Panc1 (cell line): Measurements from ENCODE around the gene UMOD. TPM values are rescaled to one million over a fixed set of nuclear protein-coding genes. Genes with fewer than 3 reads are reported as not detected.

Experiments
- ATAC-seq: fragments of 200-7000 bp; cut with Tn5 transposase; 2 replicates; pipeline ENCODE4 v1.9.1; 2020; ENCODE audit warnings: mild to moderate bottlenecking, moderate library complexity
- BruUV-seq: library from RNA; stranded (reverse); fragments of 400-500 nt; replicated peaks from 2 replicates; lab custom pipeline; 2021; lab: Mats Ljungman, UMichigan
- CTCF ChIA-PET: fragments of 300-600 bp; sonication (Branson Sonifier 250); formaldehyde crosslinking; loops from one replicate; lab custom pipeline; 2022; ENCODE audit warnings: antibody characterized with exemption; lab: Charles Lee
- POLR2A ChIA-PET: fragments of 300-600 bp; sonication (Branson Sonifier 250); formaldehyde crosslinking; loops from one replicate; lab custom pipeline; 2022; ENCODE audit warnings: antibody characterized with exemption; lab: Charles Lee
- DNase-seq: peaks from one replicate; pipeline ENCODE4 v3.0.0-alpha.2; 2010; ENCODE audit warnings: low read depth, low spot score
- H3K27ac ChIP-seq: 2 replicates; pipeline ENCODE4 v1.5.1; 2011; ENCODE audit warnings: mild to moderate bottlenecking, low read length, inconsistent platforms
- H3K27me3 ChIP-seq: fragments of 200-500 bp; sonication (Bioruptor generic); 2 replicates; pipeline ENCODE4 v1.6.0; 2014; ENCODE audit warnings: low read length, inconsistent platforms; ENCODE audit not compliant: control insufficient read depth, insufficient read depth
- H3K36me3 ChIP-seq: fragments of 200-500 bp; sonication (Bioruptor generic); 2 replicates; pipeline ENCODE4 v1.5.1; 2014; ENCODE audit warnings: inconsistent platforms, mild to moderate bottlenecking, low read length, moderate library complexity; ENCODE audit not compliant: control insufficient read depth, insufficient read depth
- H3K4me1 ChIP-seq: 2 replicates; pipeline ENCODE4 v1.5.1; 2011; ENCODE audit warnings: inconsistent platforms, mild to moderate bottlenecking, low read length, moderate library complexity; ENCODE audit not compliant: control insufficient read depth, insufficient read depth
- H3K4me3 ChIP-seq, 2 experiments: 2 replicates each; pipeline ENCODE4 v1.5.1; 2011 to 2012; ENCODE audit warnings: low read depth in 2 of 2, low read length in 2 of 2, mild to moderate bottlenecking in 2 of 2, inconsistent platforms in 1 of 2, moderate library complexity in 1 of 2
- H3K9me3 ChIP-seq: fragments of 200-500 bp; sonication (Bioruptor generic); 2 replicates; pipeline ENCODE4 v1.5.1; 2014; ENCODE audit warnings: low read depth, mild to moderate bottlenecking, inconsistent platforms, low read length, moderate library complexity; ENCODE audit not compliant: control insufficient read depth, insufficient read depth
- POLR2AphosphoS5 ChIP-seq: IDR thresholded peaks from 2 replicates; pipeline ENCODE4 v1.6.1; 2012; ENCODE audit warnings: mild to moderate bottlenecking, low read depth, low read length, moderate library complexity
- SIN3A ChIP-seq: IDR thresholded peaks from 2 replicates; pipeline ENCODE4 v1.6.1; 2012; ENCODE audit warnings: low read depth, mild to moderate bottlenecking, low read length, moderate library complexity, borderline replicate concordance; ENCODE audit not compliant: insufficient read depth
- TCF7L2 ChIP-seq: IDR thresholded peaks from 2 replicates; pipeline ENCODE4 v1.6.1; 2011; ENCODE audit warnings: mild to moderate bottlenecking, low read depth, low read length, inconsistent platforms
- in situ Hi-C: cut with HindIII; loops from 2 replicates; pipeline ENCODE4 v1.10.0; 2016; ENCODE audit warnings: low sequenced_read_pairs, low pct_unique_long_range_greater_than_20kb
- intact Hi-C: fragments of 100-400 bp; cut with micrococcal nuclease; formaldehyde crosslinking; loops from one replicate; pipeline ENCODE4 v1.10.0; 2022; ENCODE audit not compliant: unreplicated experiment
- total RNA-seq: library from RNA; stranded (reverse); gene quantifications from one replicate; pipeline ENCODE4 v1.2.1, GENCODE V29; 2021; ENCODE audit not compliant: unreplicated experiment
- TF ChIP-seq, protein P1 (sequence below), 2 experiments: IDR thresholded peaks; 2 replicates each; pipeline ENCODE4 v1.6.1; 2011 to 2012; ENCODE audit warnings: low read depth in 2 of 2, control low read depth in 1 of 2, low read length in 1 of 2, mild to moderate bottlenecking in 1 of 2, moderate library complexity in 1 of 2; ENCODE audit not compliant: insufficient read depth in 1 of 2
- TF ChIP-seq, protein P2 (sequence below): fragments of 450-650 bp; IDR thresholded peaks from 2 replicates; pipeline ENCODE4 v1.5.1; 2017; ENCODE audit warnings: mild to moderate bottlenecking

Gene UMOD
- total RNA-seq, 1 experiment from 2014 or later = not detected

DNA sequence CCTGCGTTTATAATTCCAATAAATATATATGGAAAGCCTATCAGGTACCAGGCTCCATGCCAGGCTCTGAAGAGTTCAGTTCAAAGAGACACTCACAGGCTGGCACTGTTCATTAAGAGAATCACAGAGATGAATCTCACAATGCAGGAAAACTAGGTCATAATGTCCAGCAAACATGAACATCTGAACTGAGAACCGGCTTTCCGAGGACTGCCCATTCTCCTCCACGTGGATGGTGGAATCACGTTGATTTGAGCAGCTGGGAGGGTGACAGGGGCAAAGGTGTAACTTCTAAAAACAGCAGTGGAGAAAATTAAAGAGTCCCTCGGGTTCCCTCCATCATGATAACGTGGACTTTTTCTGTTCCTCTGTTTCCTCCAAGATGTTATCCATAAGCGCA, 35.4 kb downstream of the UMOD start:
- no peak for DNase-seq
- TF ChIP-seq, protein P1, sequence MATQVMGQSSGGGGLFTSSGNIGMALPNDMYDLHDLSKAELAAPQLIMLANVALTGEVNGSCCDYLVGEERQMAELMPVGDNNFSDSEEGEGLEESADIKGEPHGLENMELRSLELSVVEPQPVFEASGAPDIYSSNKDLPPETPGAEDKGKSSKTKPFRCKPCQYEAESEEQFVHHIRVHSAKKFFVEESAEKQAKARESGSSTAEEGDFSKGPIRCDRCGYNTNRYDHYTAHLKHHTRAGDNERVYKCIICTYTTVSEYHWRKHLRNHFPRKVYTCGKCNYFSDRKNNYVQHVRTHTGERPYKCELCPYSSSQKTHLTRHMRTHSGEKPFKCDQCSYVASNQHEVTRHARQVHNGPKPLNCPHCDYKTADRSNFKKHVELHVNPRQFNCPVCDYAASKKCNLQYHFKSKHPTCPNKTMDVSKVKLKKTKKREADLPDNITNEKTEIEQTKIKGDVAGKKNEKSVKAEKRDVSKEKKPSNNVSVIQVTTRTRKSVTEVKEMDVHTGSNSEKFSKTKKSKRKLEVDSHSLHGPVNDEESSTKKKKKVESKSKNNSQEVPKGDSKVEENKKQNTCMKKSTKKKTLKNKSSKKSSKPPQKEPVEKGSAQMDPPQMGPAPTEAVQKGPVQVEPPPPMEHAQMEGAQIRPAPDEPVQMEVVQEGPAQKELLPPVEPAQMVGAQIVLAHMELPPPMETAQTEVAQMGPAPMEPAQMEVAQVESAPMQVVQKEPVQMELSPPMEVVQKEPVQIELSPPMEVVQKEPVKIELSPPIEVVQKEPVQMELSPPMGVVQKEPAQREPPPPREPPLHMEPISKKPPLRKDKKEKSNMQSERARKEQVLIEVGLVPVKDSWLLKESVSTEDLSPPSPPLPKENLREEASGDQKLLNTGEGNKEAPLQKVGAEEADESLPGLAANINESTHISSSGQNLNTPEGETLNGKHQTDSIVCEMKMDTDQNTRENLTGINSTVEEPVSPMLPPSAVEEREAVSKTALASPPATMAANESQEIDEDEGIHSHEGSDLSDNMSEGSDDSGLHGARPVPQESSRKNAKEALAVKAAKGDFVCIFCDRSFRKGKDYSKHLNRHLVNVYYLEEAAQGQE (IDR thresholded peaks at IDR 0.05; ENCODE audit: insufficient read depth in 1 of 2, low read depth in 2 of 2, low read length in 1 of 2) = no peak
- TF ChIP-seq, protein P2, sequence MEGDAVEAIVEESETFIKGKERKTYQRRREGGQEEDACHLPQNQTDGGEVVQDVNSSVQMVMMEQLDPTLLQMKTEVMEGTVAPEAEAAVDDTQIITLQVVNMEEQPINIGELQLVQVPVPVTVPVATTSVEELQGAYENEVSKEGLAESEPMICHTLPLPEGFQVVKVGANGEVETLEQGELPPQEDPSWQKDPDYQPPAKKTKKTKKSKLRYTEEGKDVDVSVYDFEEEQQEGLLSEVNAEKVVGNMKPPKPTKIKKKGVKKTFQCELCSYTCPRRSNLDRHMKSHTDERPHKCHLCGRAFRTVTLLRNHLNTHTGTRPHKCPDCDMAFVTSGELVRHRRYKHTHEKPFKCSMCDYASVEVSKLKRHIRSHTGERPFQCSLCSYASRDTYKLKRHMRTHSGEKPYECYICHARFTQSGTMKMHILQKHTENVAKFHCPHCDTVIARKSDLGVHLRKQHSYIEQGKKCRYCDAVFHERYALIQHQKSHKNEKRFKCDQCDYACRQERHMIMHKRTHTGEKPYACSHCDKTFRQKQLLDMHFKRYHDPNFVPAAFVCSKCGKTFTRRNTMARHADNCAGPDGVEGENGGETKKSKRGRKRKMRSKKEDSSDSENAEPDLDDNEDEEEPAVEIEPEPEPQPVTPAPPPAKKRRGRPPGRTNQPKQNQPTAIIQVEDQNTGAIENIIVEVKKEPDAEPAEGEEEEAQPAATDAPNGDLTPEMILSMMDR = no peak
- TF ChIP-seq POLR2AphosphoS5 (no peak), TCF7L2 (no peak), SIN3A (no peak)
- ATAC-seq = no peak
- CTCF ChIA-PET = no interaction called here
- Histone ChIP-seq H3K27me3 (peaks cover 12% of the 10 kb centered on the region), H3K4me1 (no peaks in the 10 kb centered on the region), H3K36me3 (no peaks in the 10 kb centered on the region), H3K4me3 (no peak overlapping the region), H3K27ac (no peak overlapping the region), H3K9me3 (no peaks in the 10 kb centered on the region)
- BruUV-seq = no TSS peak
- intact Hi-C loops (no loop called here), in situ Hi-C loops (no loop called here)
- POLR2A ChIA-PET = no interaction called here

DNA sequence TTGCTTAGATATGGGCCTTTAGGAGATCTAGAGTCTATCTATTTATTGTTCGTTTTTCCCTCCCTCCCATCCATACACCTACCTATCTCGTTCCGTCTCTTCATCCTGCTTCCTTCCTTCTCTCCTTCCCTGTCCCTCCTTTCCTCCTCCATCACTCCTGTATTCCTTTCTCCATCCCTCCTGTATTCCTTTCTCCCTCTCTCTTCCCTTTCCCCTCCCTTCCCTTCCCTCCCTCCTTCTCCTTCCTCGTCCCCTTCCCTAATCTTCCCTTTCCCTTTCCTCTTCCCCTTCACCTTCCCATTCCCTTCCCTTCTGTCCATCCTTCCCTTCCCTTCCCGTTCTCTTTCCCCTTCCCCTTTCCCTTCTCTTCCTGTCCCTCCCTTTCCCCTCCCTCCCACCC, 35.8 kb downstream of the UMOD start:
- in situ Hi-C loops (no loop called here), intact Hi-C loops (no loop called here)
- TF ChIP-seq TCF7L2 (no peak), POLR2AphosphoS5 (no peak), SIN3A (no peak)
- TF ChIP-seq, protein P2 = no peak
- TF ChIP-seq, protein P1 (IDR thresholded peaks at IDR 0.05; ENCODE audit: insufficient read depth in 1 of 2, low read depth in 2 of 2, low read length in 1 of 2) = no peak
- ChIA-PET POLR2A (no interaction called here), CTCF (no interaction called here)
- ATAC-seq (no peak), DNase-seq (no peak)
- peaks cover 12% of the 10 kb centered on the region for H3K27me3 ChIP-seq
- H3K36me3 ChIP-seq = no peaks in the 10 kb centered on the region
- BruUV-seq = no TSS peak
- H3K4me3 ChIP-seq = no peak overlapping the region
- no peaks in the 10 kb centered on the region for H3K9me3 ChIP-seq
- no peak overlapping the region for H3K27ac ChIP-seq
- H3K4me1 ChIP-seq = no peaks in the 10 kb centered on the region
